NOMO-1 treated with DMSO at 0.1 percent for 48 hours (cell line): ENCODE data around the gene MEGF6.

Source experiments
- DNase-seq: peaks from one replicate; lab custom pipeline; 2025; ENCODE audit not compliant: unreplicated experiment; lab: John Stamatoyannopoulos, UW

The MEGF6 gene

GRCh38 chr1:3609016-3609768, 2.1 kb downstream of the MEGF6 start:
- no peak for DNase-seq

DNA sequence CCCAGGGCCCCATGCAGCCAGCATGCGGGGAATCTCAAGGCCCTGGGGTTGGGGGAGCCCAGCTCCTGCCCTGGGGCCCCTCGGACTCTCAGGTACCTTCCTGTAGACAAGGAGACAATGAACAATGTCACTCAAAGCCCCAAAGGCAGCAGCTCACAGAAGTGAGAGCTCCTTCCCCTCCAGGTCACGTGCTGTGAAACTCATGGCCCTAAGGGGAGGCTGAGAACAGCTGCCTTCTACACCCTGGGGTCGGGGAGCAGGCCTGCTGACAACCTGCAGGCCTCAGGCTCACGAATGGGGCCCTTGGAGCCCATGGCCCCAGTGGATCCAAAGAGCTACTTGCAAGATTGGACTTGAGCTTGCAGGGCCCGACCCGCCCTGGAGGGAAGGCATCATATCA, 3.2 kb downstream of the MEGF6 start:
- DNase-seq = no peak

- DNase-seq = no peak
Measured at GRCh38 chr1:3607703-3608065, 3.6 kb downstream of the MEGF6 start.

DNA sequence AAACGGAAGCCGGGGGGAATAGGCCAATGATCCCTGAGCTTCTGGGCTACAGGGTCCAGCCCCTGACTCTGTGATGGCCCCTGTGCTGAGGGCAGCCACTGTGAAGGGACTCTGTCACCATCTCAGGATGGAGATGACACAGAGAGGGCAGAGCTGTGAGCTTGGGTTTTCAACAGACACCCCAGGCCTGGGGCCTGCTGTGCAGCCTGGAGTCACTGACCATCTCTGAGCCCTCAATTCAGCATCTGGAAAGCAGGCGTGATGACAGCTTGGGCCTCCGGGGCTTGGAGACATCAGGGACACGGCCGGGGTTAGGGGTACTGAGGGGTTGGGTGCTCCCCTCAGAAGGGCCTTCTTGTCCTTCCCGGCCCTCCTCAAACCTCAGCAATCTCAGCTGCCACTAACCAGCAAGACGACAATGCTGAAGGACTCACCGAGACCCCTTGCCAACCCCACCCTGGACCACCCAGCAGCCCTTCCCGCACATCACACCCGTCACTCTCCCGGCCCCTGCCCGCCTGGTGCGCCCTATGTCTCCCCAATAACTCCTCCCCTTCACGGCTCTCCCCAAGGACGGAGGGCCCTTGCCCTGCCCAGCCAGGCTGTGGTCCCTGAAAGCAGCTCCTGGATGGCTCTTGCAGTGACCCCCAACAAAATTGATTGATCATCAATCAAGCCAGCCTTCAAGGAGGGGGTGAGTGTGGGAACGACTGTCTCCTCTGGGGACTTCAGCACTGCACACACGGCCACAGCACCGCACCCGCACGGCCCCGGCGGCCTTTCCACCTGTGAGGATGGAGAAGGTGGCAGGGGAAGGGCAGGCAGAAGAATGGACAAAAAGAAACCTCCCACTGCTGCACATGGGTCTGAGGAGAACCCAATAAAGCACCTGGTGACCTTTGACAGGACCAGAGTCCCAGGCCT, 4.3 kb downstream of the MEGF6 start:
- DNase-seq = no peak

DNA sequence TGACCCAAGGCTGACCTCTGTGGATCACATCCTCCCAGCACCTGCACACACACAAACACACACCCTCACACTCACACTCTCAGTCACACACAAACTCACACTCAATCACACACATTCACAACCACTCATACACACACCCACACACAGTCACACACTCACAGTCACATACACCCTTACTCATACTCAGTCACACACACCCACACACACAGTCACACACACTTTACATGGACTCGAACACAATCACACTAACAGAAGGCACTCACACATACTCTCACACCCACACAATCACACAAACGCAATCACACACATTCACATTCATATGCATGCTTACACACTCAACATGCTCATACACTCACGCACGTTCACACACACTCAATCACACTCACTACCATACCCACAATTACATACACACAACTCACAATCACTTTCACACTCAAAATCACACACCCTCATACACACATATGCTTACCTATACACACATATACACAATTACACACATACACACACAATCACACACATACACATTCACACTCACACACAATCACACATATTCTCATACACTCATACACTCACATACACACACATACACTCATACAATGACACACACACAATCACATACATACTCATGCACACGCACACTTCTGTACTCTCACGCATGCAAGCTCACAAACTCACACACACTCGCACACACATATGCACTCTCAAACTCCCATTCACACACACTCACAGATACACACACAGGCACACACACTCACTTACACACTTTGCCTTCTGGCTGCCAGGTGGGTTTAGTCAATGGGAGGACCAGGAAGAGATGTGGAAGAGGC, 6.1 kb downstream of the MEGF6 start:
- DNase-seq = no peak

GRCh38 chr1:3604468-3604974, 6.8 kb downstream of the MEGF6 start:
- no peak for DNase-seq

GRCh38 chr1:3603571-3604467, 7.5 kb downstream of the MEGF6 start:
- DNase-seq = no peak

DNA sequence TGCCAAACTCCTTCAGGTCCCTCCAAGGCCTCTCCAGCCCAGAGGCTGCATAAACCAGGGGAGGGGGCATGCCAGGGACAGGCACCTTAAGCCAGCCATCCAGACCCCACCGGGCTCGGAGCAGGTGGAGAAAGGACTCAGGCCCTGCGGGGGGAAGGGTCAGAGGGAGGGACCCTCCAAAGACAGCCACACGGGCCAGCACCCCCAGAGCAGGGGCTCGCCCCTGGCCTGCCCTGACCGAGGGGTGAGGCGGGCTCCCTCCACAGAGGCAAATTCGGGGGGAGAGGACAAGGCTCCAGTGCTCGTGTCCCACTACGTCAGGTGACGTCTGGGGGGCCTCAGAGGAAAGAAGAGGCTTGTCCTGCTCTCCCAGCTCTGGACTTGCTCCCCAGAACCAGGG, 8.2 kb downstream of the MEGF6 start:
- DNase-seq = no peak

GRCh38 chr1:3602375-3602774, 8.9 kb downstream of the MEGF6 start:
- DNase-seq = no peak

- no peak for DNase-seq
Measured at GRCh38 chr1:3601743-3602142, 9.6 kb downstream of the MEGF6 start.

DNA sequence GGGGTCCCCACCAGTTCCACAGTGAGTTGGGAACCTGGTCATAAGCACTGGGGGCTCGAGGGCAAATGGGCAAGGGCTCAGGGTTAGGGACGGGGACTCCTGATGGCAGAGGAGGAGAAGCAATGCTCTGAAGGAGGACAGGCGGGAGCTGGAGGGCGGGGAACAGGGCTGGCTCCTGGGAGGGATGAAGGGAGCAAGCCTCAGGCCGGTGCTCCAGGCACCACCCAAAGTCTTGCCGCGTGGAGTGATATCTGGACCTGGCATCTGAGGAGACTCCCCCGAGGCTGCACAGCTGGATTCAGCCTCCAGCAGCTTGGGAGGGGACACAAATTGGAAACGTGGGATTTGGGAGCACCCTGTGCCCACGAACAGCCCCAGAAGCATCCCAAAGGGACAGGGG, 11.0 kb downstream of the MEGF6 start:
- DNase-seq = no peak

GRCh38 chr1:3599816-3600215, 11.5 kb downstream of the MEGF6 start:
- DNase-seq = no peak

DNA sequence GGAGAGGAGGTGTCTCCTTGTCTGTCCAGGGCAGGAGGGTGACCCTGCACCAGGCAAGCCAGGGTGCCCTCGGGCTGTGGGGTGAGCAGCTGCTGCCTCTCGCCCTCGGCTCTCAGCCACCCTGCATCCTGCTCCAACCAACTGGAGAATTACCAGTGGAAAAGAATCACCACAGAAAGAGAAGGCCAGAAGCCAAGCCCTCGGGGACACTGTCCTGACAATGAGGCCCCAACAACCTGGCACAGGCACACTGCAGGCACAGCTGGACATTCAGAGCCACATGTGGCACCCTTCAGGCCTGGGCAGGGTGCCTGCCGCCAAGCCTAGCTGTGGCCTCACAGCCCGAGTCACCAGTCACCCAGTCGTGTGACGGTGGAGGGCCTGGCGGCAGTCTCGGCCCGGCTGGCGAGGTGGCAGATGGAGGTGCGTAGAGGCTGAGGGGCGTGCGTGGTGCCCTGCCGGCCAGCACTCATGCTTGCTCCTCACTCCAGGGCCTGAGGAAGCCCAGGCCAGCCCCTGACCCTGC, 12.0 kb downstream of the MEGF6 start:
- no peak for DNase-seq

GRCh38 chr1:3598522-3599285, 12.6 kb downstream of the MEGF6 start:
- no peak for DNase-seq

DNA sequence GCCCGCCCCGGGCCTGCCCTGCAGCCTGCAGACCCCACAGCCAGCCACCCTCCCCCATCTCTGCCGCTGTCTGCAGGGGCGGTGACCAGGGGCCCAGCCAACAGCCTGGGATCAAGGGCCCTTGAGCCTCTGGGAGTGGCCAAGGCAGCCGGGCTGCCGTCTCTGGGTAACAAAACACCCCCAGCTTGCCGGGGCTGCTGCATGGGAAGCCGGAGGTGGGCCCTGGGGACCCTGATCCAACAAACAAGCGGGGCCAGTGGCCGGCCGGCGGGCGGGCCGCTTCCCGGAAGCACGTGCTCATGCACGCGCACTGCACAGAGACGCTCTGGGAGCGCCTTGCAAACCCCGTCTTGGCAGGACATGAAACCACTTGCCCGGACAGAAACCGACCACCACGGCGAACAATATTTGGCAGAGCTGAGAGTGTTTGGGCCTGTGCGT, 13.2 kb downstream of the MEGF6 start:
- DNase-seq = no peak

DNA sequence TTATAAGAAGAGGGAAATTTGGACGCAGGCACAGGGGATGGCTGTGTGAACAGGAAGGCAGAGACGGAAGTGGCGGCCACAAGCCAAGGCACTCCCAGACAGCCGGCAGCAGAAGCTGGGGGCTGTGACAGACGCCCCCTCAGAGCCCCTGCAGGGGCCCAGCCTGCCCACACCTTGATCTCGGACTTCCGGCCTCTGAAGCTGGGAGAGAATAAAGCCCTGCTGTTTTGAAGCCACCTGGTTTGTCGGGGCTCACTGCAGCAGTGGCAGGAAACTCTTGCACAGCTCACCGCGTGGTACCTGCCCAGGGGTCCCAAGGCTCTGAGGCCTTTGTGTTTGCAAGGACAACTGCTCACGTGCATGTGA, 13.7 kb downstream of the MEGF6 start:
- DNase-seq = no peak

GRCh38 chr1:3596663-3597598, 14.4 kb downstream of the MEGF6 start:
- no peak for DNase-seq

DNA sequence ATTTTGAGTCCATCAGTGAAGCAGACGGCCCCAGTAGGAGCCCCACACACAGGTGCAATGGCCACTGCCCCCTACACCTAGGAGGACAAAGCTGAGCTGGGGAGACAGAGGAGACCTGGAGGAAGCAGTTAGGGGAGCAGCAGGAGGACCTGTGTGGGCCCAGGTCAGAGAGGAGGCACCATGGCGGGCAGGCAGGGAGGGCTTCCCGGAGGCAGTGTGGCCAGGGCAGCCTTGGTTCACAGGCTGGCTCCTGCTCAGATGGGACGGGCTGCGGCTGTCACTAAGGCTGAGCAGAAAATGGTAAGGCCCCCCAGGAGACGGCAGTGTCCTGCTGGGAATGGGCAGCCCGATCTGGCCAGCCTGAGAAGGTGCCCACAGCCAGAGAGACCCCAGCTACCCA, 15.4 kb downstream of the MEGF6 start:
- DNase-seq = no peak
